ENCODE measurements around the gene OR5K4. TPM values are rescaled to one million over a fixed set of nuclear protein-coding genes. Genes with fewer than 3 reads are reported as not detected.

OR5K4 gene
- total and polyA plus RNA-seq, 2 donors (not counting 3 experiments of a cell fraction or from before 2014, with no cell fraction given), result not detected

GRCh38 chr3:98402507-98402906 lies 48.9 kb downstream of the OR5K4 start:
- TF ChIP-seq GATA2 (IDR thresholded peaks at IDR 0.05; ENCODE audit: insufficient read depth, insufficient read length, low read depth, low read length) (no peak), JUN (IDR thresholded peaks at IDR 0.05; ENCODE audit: borderline replicate concordance, insufficient read depth, insufficient read length, low read depth) (no peak), POLR2AphosphoS5 (IDR thresholded peaks at IDR 0.05; ENCODE audit: insufficient read depth, low read depth, low read length) (no peak), POLR2A (IDR thresholded peaks at IDR 0.05; ENCODE audit: low read depth, low read length) (no peak), FOS (IDR thresholded peaks at IDR 0.05; ENCODE audit: borderline replicate concordance, insufficient read depth, low read length) (no peak)
- TF ChIP-seq, protein P1, sequence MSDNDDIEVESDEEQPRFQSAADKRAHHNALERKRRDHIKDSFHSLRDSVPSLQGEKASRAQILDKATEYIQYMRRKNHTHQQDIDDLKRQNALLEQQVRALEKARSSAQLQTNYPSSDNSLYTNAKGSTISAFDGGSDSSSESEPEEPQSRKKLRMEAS (IDR thresholded peaks at IDR 0.05; ENCODE audit: insufficient read depth, insufficient read length), result no peak
- TF ChIP-seq, protein P2, sequence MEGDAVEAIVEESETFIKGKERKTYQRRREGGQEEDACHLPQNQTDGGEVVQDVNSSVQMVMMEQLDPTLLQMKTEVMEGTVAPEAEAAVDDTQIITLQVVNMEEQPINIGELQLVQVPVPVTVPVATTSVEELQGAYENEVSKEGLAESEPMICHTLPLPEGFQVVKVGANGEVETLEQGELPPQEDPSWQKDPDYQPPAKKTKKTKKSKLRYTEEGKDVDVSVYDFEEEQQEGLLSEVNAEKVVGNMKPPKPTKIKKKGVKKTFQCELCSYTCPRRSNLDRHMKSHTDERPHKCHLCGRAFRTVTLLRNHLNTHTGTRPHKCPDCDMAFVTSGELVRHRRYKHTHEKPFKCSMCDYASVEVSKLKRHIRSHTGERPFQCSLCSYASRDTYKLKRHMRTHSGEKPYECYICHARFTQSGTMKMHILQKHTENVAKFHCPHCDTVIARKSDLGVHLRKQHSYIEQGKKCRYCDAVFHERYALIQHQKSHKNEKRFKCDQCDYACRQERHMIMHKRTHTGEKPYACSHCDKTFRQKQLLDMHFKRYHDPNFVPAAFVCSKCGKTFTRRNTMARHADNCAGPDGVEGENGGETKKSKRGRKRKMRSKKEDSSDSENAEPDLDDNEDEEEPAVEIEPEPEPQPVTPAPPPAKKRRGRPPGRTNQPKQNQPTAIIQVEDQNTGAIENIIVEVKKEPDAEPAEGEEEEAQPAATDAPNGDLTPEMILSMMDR (IDR thresholded peaks at IDR 0.05; ENCODE audit: extremely low read depth in 1 of 2, insufficient read depth in 1 of 2, low read depth in 1 of 2, low read length in 2 of 2), result no peak
- Histone ChIP-seq H3K9me3 (replicated peaks; ENCODE audit: control insufficient read depth, insufficient read depth, low read length) (no peaks in the 10 kb centered on the region), H3K27ac (ENCODE audit: insufficient read depth, low read depth, low read length) (no peak overlapping the region), H3K9ac (replicated peaks; ENCODE audit: extremely low read depth, insufficient read depth, low read length) (no peak overlapping the region), H3K4me3 (replicated peaks in 1 of 3; ENCODE audit: insufficient read depth in 1 of 3, low read depth in 1 of 3, low read length in 3 of 3) (no peak overlapping the region), H3K4me1 (ENCODE audit: control insufficient read depth, extremely low read depth, insufficient read depth, low read length) (no peaks in the 10 kb centered on the region), H4K20me1 (replicated peaks; ENCODE audit: control insufficient read depth, extremely low read depth, insufficient read depth, low read length) (no peaks in the 10 kb centered on the region), H3K36me3 (ENCODE audit: control insufficient read depth in 2 of 2, extremely low read depth in 1 of 2, insufficient read depth in 2 of 2, low read length in 2 of 2) (no peaks in the 10 kb centered on the region), H3K9me1 (replicated peaks; ENCODE audit: control insufficient read depth, extremely low read depth, insufficient read depth, low read length) (no peaks in the 10 kb centered on the region), H3K4me2 (ENCODE audit: insufficient read depth, low read length) (no peak overlapping the region), H3K79me2 (ENCODE audit: control insufficient read depth, insufficient read depth, low read length) (no peaks in the 10 kb centered on the region), H2AFZ (ENCODE audit: low read depth, low read length) (no peak overlapping the region), H3K27me3 (ENCODE audit: control insufficient read depth in 2 of 2, insufficient read depth in 2 of 2, low read length in 2 of 2) (no peaks in the 10 kb centered on the region)
- DNase-seq (ENCODE audit: low read depth, low spot score) (no peak), FAIRE-seq (no peak)
- ChIA-PET POLR2A (no interaction called here), CTCF (no interaction called here)
- dilution Hi-C loops (cut with MboI; ENCODE audit: extremely low pct_ligation_motif_present, low sequenced_read_pairs), result no loop called here
- intact Hi-C loops (cut with micrococcal nuclease), result no loop called here
- no TSS peak for BruUV-seq (replicated peaks)

Measured in endothelial cell of umbilical vein (primary cell).